NCI-H187 (cell line): ENCODE data around the gene CARHSP1.
"Not testable (repeated sequence)": the region's sequence is repeated elsewhere in the genome, so short reads cannot be mapped to it uniquely, and the experiment has no call there.

ENCODE experiments used
- DNase-seq, 2 experiments: peaks; one replicate each; lab custom pipeline; 2025; lab: John Stamatoyannopoulos, UW

CARHSP1 gene

DNA sequence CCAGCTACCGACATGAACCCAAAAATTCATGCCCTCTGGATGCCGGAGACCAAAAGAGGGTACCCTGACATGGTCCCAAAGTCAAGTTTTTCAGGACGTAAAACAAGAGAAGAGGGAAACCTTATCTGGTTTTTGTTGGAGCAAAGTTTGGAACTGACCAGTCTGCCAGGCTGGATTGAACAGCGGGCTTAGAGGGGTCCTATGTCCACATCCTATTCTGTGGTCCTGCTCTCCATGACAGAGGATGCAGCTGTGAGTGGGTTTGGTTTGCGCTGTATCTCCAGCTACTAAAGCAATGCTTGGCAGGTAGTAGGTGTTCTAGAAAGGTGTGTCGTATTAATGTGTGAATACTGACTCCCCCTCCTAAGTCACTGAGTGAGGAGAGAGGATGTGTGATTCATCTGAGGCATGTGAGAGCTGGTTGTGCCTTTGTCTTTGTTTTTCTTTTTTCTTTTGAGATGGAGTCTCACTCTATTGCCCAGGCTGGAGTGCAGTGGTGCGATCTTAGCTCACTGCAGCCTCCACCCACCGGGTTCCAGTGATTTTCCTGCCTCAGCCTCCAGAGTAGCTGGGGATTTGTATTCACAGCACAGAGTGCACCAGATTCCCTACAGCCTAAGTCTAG, 40.2 kb downstream of the CARHSP1 start:
- DNase-seq, result no peak

DNA sequence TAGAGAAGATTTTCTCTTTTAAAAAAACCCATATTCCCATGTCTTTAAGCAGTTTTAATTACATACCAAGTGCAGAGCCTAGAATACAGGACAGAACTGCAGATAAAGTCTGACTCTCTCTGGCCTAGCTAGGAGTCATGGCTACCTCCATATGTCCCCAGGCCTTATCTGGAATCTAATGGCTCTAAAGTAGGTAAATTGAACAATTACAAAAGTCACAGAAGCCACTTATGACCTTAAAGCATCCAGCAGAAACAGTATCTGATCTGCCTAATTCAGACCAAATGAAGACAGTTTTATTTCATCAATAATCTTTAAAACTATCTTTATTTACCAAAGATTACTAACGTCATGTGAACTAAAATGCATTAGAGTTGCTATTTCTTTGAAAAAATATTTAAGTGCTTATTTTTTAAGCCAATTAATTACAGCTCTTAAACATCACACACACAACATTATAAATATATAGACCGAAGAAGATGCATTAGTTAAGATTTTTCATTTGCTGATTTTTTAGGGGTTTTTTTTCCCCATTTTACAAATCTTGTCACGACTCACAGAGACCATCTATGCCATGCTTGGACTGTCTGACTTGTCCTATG, 42.4 kb downstream of the CARHSP1 start:
- no peak for DNase-seq

DNA sequence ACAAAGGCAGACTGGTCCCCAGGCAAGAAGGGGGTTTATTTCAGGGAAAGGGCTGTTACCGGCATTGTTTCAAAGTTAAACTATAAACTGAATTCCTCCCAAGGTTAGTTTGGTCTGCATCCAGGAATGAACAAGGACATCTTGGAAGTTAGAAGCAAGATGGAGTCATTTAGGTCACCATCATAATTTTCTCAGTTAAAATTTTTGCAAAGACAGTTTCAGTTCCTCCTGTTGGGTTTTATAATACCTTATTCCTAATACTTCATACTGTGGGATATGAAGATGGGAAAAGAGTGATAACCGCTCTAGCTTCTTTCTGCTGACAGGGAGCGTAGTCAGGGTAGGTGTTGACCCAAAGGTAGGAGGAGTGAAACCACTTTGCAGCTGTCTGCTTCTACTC, 46.4 kb downstream of the CARHSP1 start:
- no peak for DNase-seq

DNA sequence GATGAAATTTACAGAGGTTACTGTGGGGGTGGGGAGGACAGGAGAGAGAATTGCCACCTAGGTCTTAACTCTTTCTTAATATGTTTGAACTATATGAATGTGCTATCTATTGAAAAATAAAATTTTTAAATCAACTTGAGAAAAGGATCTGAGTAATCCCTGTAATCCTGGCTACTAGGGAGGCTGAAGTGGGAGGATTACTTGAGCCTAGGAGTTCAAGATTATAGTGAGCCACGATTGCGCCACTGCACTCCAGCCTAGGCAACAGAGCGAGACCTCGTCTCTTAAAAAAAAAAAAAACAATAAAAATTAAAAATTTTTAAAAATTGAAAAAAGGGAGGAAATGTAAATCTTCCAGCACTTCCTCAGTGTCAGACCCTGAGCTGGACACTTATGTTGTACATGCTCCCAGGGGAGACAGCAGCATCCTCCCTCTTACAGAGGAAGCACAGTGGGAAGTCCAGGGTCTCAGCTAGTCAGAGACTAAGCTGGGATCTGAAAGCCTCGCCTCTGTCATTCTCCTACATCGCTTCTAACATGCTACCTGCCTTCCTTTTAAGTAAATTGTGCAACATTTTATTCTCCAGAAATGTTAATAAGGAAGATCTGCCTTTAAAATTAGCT, 49.3 kb downstream of the CARHSP1 start:
- DNase-seq, result no peak

DNA sequence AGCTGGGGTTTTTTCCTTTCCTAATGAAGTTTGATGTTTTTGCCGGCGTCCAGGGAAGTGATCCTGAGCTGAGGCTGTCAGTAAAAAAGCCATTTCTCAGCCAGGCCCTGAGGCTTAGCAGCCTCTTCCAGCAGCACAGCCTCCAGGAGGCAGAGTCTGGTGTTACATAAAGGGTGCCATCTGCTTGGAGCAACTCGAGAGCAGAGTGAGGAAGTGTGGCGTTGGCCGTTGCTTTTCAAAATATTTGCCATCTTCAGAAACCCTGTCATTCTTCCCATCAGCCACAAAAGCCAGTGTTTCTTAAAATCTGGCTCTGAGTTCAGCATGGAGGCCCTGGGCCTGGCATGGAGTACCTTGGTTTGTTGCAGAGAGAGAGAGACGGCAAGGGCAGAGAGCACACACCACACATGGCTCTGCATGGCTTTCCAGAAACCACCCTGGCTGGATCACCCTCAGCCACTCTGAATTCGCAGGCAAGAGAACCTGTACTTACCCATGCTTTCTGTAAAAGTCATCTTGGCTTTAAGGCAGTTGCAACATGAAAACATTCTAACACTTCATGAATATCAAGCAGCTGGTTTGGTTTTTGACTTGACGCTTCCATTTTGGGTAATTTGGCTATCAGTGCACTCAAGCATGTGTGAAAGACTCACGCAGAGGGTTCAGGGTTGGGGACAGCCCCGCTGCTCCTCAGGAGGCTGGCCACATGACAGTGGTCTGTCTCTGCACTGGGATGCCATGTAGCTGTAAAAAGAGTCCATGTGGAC, 50.1 kb downstream of the CARHSP1 start:
- DNase-seq, result no peak

DNA sequence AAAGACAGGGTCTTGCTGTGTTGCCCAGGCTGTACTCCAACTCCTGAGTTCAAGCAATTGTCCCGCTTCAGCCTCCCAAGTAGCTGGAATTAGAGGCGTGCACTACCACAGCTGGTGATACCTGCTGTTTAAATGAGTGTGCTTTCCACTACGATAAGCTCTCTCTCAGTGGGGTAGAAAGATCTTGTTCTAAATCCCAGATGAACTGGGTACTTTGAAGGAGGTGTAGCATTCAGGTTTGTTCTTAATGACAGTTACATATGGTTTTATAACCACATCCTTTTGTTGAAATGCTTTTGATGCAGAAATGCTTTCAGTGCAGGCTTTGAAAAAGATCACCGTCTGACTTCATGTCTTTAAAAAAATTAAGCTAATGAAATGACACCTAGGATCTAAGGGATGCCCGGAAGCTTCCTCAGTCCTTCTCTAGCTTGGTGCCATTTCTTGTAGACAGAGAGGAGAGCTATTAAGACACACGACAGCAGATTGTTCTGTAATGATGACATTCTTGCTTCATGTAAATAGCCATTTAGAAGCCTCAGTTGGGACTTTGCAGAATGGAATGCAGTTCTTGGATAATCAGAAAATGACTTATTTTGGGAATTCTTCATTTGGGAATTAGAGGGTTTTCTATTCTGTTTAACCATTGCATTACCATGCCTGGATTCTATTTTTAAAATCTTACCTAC, 51.7 kb downstream of the CARHSP1 start:
- DNase-seq, result no peak

DNA sequence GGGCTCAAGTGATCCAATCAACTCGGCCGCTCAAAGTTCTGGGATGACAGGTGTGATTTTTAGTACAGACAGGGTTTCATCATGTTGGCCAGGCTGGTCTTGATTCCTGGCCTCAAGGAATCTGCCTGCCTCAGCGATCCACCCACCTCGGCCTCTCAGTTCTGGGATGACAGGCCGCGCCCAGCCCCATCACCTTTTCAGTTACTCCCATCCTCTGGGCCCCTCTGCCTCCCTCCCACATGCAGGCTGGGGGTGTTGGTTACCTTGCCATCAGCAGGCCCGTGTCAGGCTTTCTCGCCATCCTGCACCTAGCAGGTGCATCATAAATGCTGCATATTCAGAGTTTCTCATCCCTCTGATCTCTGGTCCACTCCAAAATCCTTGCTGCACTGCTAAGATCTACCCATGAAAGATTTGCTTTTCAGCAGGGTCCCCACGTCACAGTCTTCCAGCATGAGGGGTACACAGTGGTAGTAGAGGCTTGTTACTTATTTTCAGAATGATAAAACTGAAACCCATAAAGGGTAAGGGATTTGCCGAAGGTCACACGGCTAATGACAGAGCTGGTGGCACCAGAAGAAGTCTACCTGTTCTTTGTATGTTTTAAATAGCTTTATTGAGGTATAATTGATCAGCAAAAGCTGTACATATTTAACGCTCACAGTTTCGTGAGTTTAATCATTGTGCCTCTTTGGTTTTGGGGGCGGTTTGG, 54.6 kb downstream of the CARHSP1 start:
- DNase-seq, result no peak

DNA sequence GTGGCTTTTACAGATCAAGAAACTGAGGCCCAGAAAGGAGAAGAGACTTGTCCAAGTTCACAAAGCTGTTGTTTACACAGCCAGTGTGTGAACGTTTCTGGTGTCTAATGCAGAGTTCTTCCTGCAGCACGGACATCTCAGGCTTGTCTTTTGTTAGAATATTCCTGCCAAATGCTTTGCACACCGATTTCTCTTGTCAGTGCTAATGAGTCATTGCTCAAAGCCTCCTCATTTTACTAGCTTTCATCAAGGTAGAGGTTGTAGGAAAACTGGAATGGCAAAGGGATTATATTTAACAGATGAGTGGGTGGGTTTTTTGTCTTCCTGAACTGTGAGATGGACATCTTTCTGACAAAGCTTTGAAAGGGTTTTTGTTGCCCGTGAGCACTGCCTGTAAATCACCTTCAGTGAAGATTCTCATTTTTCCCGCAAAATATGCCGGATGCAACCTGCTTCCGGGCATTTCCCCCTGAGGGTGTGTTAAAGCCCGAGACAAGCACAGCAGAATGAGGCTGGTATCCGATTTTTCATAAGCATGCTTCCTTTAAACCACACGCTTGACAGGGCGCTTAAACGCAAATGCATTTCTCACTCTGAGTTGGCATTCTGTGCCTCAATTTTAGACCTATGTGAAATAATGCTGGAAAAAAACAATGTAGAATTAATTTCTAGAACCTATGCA, 56.5 kb downstream of the CARHSP1 start:
- no peak for DNase-seq

DNA sequence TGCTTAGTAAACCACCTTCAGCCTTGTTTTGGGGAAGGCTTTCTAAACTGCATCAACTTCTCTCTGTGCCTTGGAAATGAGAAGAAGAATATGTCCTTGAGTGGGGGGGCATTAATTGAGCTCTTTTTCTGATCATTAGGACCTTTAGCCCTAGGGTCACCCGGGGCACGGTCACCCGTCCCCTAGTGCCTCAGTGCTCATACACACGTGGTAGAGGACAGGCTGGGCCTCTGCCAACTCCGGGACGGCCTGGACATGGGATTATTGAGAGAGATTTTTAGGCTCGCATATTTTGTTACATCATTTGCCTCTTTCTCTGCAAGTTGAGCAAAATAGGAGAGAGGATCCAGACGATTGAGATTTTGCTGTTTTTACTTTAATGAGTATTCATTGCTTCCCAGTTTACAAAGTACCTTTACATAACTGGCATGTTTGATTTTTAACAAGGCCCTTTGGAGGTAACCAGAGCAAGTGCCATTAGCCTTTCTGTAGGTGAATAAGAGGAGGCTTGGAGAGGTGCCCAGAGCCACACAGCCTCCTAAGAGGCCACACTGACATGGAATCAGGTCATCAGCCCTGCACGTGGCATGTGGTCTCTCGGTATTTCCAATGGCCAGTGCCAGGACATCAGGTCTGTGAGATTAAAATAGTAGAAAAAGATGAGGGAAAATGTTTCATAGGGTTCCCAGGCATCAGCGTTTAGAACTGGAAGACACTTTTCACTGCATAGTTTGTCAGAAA, 60.0 kb downstream of the CARHSP1 start:
- no peak for DNase-seq

DNA sequence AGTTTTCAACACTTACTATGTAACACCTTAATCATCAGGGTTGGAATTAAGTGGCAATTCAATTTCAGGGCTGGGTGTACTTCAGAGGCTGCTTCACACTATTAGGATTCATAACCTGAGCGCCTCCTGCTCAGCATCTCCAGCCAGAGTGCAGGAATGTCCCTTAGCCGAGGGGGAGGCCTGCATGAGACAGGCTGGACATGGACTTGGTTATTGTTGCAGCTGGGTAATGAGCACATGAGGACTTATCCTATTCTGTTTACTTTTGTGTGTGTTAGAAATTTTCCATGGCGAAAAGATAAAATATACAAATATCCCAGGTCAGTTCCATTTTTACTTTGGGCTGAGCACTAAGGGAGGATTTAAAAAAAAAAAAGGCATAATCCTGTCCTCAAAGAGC, 60.8 kb downstream of the CARHSP1 start:
- no peak for DNase-seq

DNA sequence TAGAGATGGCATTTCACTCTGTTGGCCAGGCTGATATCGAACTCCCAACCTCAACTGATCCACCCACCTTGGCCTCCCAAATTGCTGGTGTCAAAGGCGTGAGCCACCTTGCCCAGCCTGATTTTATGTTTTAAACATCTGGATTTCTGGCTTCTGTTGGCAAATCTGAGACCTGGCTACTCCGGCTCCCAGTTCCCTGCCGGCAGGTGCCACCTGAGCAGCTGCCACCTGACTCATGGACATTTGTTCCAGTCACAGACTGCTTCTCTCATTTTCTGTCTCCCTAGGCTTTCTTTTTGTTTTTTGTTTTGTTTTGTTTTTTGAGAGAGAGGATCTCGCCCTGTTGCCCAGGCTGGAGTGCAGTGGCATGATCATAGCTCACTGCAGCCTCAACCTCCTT, 61.6 kb downstream of the CARHSP1 start:
- DNase-seq, result no peak

DNA sequence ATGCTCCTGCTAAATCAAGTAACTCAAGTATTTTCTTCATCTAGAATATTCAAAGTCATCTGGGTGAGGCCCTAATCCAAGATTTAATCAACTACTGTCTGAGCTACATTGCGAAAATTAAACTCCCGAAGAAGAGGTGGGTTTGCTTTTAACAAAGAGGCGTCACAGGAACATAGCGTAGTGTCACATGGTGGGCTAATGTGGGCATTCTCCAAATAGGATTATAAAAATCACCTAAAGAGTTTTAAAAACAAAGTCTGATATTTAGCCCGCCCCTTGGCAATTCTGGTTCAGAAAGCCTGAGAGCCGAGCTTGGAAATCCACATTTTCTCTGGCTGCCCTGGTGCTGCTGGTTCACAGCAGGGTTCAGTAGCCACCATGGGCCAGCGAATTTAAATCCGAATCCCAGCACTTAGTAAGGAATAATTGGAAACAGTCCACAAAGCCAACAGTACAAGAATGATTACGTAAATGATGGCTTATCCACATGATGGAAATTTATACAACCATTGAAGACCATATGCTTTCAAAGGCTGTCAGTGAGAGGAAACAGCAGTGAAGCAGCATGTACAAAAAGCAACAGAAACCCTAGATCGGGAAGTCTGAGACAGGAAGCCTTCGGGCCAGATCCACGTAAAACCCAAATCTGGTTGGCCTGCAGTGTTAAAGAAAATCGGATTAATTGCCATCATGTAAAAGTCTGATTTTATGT, 62.4 kb downstream of the CARHSP1 start:
- DNase-seq, result no peak

DNA sequence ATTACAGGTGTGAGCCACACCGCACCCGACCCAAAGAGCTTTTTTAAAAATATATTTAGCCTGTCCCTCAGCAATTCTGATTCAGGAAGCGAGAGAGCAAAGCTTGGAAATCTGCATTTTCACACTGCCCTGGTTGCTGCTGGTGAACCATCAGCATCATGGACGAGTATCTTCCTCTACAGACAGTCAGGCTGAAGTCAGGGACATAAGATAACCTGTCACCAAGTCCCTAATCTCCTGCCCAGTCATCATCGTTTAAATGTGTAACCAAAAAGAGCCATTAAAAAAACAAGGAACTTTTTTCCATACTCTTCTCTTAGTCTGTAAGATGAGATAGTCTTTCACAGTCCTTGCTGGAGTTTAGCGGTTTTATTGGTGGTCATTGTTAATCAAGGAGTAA, 64.5 kb downstream of the CARHSP1 start:
- no peak for DNase-seq

DNA sequence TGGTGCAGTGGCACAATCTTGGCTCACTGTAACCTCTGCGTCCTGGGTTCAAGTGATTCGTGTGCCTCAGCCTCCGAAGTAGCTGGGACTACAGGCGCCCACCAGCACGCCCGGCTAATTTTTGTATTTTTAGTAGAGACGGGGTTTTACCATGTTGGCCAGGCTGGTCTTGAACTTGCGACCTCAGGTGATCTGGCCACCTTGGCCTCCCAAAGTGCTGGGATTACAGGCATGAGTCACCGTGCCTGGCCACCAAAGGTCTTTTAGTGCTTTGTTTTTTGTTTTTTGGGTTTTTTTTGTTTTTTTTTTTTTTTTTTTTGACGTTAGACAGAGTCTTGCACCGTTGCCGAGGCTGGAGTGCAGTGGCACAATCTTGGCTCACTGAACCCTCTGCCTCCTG, 65.1 kb downstream of the CARHSP1 start:
- DNase-seq, result not testable (repeated sequence)
